Stomach (tissue), 4 donors: ENCODE results near the gene FHOD3.

ENCODE experiments used
- EP300 ChIP-seq: sonication (generic); formaldehyde crosslinking; IDR thresholded peaks from one replicate; pipeline ENCODE4 v1.6.1; 2017; ENCODE audit warnings: antibody characterized with exemption
- POLR2A ChIP-seq, 4 donors: fragments of 450-650 bp; IDR thresholded peaks; one replicate each; pipeline ENCODE4 v1.6.1; 2016; ENCODE audit warnings: antibody characterized with exemption in 4 of 4, control low read depth in 2 of 4, mild to moderate bottlenecking in 1 of 4, moderate library complexity in 1 of 4
- POLR2AphosphoS5 ChIP-seq, 3 donors: sonication (generic); formaldehyde crosslinking; IDR thresholded peaks; one replicate each; pipeline ENCODE4 v1.6.1; 2016; ENCODE audit warnings: antibody characterized with exemption in 3 of 3
- TF ChIP-seq, protein P1 (sequence below), 7 experiments: fragments of 450-650 bp in 4 of 7; fragments of 200-600 bp in 3 of 7; sonication (generic) in 3 of 7; IDR thresholded peaks; one replicate each; pipeline ENCODE4 v1.5.1; 2016 to 2019; ENCODE audit warnings: antibody characterized with exemption in 7 of 7, control low read depth in 2 of 7, mild to moderate bottlenecking in 1 of 7

DNA sequence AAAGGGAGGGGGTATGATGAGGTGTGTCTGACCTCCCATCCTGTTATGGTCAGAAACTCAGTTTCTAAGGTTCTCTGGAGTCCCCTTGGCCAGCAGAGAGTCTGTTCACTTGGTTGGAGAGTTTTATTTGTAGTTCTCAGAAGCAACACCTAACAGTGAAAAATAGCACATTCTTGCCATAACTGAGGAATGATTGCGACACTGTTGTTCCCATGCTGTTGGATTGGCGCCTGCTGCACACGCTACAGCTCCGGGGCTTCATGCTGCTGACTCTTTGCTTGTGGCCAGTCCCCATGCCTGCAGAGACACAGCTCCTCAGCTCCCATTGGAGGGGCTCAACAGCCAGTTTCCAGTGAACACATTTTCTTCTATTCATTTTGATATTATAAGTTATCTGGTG, 489.2 kb downstream of the FHOD3 start:
- TF ChIP-seq, protein P1, sequence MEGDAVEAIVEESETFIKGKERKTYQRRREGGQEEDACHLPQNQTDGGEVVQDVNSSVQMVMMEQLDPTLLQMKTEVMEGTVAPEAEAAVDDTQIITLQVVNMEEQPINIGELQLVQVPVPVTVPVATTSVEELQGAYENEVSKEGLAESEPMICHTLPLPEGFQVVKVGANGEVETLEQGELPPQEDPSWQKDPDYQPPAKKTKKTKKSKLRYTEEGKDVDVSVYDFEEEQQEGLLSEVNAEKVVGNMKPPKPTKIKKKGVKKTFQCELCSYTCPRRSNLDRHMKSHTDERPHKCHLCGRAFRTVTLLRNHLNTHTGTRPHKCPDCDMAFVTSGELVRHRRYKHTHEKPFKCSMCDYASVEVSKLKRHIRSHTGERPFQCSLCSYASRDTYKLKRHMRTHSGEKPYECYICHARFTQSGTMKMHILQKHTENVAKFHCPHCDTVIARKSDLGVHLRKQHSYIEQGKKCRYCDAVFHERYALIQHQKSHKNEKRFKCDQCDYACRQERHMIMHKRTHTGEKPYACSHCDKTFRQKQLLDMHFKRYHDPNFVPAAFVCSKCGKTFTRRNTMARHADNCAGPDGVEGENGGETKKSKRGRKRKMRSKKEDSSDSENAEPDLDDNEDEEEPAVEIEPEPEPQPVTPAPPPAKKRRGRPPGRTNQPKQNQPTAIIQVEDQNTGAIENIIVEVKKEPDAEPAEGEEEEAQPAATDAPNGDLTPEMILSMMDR (IDR thresholded peaks at IDR 0.05): no peak
- TF ChIP-seq POLR2AphosphoS5 (IDR thresholded peaks at IDR 0.05): no peak
- no peak for TF ChIP-seq POLR2A (IDR thresholded peaks at IDR 0.05)
- TF ChIP-seq EP300: no peak
